GM20000 (cell line): ENCODE measurements around the gene STK4.

Source experiments
- DNase-seq: peaks from one replicate; pipeline ENCODE4 v3.0.0; 2012; ENCODE audit warnings: low spot score
- CTCF ChIP-seq: IDR thresholded peaks from 2 replicates; pipeline ENCODE4 v1.5.1; 2012; ENCODE audit warnings: mild to moderate bottlenecking, control low read depth; ENCODE audit errors: extremely low read depth, missing control alignments

Gene STK4

GRCh38 chr20:44981736-44982406 lies 15.6 kb downstream of the STK4 start:
- no peak for DNase-seq
- TF ChIP-seq CTCF: no peak

GRCh38 chr20:44983093-44983674 lies 16.9 kb downstream of the STK4 start:
- no peak for TF ChIP-seq CTCF
- DNase-seq: no peak

- DNase-seq: no peak
- no peak for TF ChIP-seq CTCF
Measured at GRCh38 chr20:44988631-44989171, 22.4 kb downstream of the STK4 start.

GRCh38 chr20:44990425-44990824 lies 24.1 kb downstream of the STK4 start:
- TF ChIP-seq CTCF: no peak
- DNase-seq: peak; percentile 11

GRCh38 chr20:44990957-44991356 lies 24.6 kb downstream of the STK4 start:
- no peak for TF ChIP-seq CTCF
- no peak for DNase-seq

- no peak for TF ChIP-seq CTCF
- peak; percentile 16 for DNase-seq
Measured at GRCh38 chr20:44993343-44993742, 27.0 kb downstream of the STK4 start.

GRCh38 chr20:44997171-44997570 lies 30.9 kb downstream of the STK4 start:
- DNase-seq: no peak
- TF ChIP-seq CTCF: no peak
